Measurements from ENCODE around the gene FAM120B.

- TF ChIP-seq, protein P1, sequence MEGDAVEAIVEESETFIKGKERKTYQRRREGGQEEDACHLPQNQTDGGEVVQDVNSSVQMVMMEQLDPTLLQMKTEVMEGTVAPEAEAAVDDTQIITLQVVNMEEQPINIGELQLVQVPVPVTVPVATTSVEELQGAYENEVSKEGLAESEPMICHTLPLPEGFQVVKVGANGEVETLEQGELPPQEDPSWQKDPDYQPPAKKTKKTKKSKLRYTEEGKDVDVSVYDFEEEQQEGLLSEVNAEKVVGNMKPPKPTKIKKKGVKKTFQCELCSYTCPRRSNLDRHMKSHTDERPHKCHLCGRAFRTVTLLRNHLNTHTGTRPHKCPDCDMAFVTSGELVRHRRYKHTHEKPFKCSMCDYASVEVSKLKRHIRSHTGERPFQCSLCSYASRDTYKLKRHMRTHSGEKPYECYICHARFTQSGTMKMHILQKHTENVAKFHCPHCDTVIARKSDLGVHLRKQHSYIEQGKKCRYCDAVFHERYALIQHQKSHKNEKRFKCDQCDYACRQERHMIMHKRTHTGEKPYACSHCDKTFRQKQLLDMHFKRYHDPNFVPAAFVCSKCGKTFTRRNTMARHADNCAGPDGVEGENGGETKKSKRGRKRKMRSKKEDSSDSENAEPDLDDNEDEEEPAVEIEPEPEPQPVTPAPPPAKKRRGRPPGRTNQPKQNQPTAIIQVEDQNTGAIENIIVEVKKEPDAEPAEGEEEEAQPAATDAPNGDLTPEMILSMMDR (IDR thresholded peaks at IDR 0.05; ENCODE audit: borderline replicate concordance, extremely low read depth, low read length, poor library complexity, severe bottlenecking) = no peak
- no peak for TF ChIP-seq EZH2 (IDR thresholded peaks at IDR 0.05; ENCODE audit: borderline replicate concordance, low read depth, low read length, severe bottlenecking)
Observed at GRCh38 chr6:170434821-170435155, 128.2 kb downstream of the FAM120B start.
